ENCODE measurements around the gene SPESP1.
"Not testable (repeated sequence)": the region's sequence is repeated elsewhere in the genome, so short reads cannot be mapped to it uniquely, and the experiment has no call there.

The SPESP1 gene

DNA sequence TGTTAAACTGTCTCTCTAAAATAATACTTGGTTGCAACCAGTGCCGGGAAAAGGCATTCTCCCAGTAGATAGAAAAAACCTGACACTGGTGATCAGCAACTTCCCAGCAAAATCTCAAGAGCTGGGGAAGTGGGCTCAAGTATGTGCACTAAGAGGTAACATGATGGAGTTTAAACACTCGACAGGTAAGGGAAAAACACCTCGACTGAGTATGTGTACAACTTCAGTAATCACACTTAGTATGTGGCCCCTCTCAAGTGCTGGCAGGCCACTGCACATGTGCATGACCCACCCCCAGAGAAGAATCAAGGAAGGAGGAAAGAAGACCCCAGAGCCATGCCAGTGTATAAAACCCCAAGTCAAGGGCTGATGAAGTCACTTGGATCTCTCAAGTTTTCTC is 27.4 kb downstream of the SPESP1 start:
- intact Hi-C loops (cut with DNase I) = no loop called here
- DNase-seq = no peak

DNA sequence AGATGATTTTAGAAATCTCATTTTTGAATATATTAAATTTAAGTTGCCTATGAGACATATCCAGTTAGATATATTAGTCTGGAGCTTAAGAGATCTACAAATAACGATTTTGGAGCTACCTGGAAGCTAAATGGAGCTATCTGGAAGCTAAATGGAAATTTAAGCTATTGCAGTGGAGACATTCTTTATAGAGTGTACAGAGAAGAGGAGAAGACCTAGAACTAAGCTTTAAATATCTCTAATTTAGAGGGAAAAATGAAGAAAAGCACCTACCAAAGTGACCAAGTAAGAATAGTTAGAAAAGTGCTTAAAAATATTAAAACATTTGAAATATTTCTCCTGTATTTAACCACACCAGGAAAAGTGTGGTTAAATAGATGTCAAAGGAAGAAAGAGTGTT is 28.3 kb downstream of the SPESP1 start:
- no peak for DNase-seq
- intact Hi-C loops (cut with DNase I) = no loop called here

DNA sequence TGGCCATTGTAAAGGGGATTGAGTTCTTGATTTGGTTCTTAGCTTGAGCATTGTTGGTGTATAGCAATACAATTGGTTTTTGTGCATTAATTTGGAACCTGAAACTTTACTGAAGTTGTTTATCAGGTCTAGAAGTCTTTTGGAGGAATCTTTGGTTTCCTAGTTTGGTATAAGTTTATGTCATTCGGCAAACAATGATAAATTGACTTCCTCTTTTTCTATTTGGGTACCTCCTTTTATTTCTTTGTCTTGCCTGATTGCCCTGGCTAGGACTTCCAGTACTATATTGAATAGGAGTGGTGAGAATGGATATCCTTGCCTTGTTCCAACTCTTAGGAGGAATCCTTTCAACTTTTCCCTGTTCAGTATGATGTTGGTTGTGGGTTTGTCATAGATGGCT is 32.1 kb downstream of the SPESP1 start:
- intact Hi-C loops (cut with DNase I) = no loop called here
- DNase-seq = no peak

DNA sequence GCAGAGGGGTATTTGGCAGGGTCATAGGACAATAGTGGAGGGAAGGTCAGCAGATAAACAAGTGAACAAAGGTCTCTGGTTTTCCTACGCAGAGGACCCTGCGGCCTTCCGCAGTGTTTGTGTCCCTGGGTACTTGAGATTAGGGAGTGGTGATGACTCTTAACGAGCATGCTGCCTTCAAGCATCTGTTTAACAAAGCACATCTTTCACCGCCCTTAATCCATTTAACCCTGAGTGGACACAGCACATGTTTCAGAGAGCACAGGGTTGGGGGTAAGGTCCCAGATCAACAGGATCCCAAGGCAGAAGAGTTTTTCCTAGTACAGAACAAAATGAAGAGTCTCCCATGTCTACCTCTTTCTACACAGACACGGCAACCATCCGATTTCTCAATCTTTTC is 33.4 kb downstream of the SPESP1 start:
- intact Hi-C loops (cut with DNase I); DNase-seq: not testable (repeated sequence)

DNA sequence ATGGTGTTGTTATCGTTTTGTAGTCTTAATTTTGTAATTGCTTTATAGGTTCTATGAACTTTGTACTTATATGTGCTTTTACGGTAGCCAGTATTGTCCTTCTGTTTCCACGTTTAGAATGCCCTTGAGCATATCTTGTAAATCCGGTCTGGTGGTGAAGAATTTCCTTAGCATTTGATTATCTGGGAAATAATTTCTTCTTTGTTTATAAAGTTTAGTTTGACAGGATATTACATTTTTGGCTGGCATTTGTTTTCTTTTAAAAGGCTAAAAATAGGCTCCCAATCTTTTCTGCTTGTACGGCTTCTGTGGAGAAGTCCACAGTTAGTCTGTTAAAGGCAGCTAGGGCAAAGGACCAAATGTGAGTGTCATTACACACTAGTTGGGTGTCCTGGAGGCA is 36.7 kb downstream of the SPESP1 start:
- DNase-seq = no peak
- intact Hi-C loops (cut with DNase I) = no loop called here

DNA sequence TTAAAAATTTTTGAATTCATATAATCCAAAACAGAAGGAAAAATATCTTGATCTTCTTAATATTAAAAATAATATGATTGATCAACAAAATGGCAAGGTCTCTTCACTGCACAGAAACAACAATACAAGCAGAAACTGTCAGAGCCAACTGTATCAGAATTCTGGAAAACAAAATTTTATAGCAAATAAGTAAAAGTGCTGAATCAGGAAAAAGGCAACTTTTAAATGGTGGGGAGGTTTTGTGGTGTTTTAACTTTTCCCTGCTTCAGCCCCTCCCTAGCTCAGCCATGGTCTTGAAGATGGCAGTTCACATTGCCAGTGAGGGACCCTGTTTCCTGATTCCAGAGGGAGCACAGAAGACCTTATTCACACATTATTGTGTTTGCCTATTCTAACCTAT is 37.6 kb downstream of the SPESP1 start:
- intact Hi-C loops (cut with DNase I) = no loop called here
- DNase-seq = no peak

DNA sequence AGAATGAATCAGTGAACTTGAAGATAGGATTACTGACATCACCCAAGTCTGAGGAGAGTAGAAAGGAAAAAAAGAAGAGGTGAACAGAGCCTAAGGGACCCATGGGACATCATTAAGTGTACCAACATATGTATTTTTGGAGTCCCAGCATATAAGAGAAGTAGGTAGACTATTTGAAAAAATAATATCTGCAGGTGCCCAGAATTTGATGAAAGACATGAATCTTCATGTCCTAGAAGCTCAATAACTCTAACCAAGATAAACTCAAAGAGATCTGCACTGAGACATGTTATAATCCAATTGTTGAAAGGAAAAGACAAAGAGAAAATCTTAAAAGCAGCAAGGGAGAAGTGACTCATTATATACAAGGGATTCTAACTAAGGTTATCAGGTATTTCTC is 39.0 kb downstream of the SPESP1 start:
- no peak for DNase-seq
- intact Hi-C loops (cut with DNase I) = no loop called here

DNA sequence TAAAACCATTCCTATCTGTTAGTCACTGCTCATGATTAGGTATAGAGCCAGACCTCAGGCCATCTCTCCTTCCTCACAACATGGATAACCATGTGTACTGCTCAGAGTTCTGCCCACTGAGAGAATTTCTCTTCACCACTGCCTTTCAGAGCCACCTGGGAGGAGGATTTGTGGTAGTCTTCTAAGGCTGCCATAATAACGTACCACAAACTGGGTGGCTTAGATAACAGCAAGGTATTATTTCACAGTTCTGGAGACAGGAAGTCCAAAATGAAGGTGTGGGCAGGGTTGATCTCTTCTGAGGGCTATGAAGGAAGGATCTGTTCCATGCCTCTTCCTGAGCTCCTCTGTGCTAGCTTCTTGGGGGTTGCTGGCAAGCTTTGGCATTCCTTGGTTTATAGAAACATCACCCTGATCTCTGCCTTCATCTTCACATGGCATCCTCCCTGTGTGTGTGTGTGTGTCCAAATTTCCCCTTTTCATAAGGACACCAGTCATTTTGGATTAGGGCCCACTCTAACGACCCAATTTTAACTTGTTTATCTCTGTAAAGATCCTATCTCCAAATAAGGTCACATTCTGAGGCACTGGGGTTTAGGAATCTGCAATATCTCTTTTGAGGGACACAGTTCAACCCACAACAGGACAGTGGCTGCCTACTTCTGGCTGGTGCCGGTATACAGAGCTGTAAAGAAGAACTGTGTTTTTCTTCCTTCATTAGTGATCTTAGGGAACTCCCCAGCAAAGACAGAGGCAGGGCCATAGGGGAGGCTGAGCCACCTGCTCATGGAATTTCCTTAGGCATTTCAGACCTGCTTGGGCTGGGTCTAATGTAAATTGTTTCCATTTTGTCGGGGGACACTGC is 42.1 kb downstream of the SPESP1 start:
- no peak for DNase-seq
- intact Hi-C loops (cut with DNase I) = no loop called here

DNA sequence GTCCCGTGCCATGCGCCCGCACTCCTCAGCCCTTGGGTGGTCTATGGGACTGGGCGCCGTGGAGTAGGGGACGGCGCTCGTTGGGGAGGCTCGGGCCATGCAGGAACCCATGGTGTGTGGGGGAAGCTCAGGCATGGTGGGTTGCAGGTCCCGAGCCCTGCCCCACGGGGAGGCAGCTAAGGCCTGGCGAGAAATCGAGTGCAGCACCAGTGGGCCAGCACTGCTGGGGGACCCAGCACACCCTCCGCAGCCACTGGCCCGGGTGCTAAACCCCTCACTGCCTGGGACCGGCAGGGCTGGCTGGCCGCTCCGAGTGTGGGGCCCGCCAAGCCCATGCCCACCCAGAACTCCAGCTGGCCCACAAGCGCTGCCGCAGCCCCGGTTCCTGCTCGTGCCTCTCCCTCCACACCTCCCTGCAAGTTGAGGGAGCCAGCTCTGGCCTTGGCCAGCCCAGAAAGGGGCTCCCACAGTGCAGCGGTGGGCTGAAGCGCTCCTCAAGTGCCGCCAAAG is 45.4 kb downstream of the SPESP1 start:
- intact Hi-C loops (cut with DNase I); DNase-seq: not testable (repeated sequence)

DNA sequence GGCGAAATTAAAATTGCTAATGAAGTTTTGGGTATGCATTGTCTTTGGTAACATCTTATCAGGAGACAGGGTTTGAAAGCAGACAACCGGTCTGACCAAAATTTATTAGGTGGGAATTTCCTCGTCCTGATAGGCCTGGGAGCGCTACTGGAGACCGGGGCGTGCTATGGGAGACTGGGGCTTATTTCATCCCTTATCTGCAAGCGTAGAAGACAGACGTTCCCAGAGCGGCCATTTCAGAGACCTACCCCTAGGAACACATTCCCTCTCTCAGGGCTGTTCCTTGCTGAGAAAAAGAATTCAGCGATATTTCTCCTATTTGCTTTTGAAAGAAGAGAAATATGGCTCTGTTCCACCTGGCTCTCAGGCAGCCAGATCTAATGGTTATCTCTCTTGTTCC is 47.1 kb downstream of the SPESP1 start:
- DNase-seq; intact Hi-C loops (cut with DNase I): not testable (repeated sequence)

DNA sequence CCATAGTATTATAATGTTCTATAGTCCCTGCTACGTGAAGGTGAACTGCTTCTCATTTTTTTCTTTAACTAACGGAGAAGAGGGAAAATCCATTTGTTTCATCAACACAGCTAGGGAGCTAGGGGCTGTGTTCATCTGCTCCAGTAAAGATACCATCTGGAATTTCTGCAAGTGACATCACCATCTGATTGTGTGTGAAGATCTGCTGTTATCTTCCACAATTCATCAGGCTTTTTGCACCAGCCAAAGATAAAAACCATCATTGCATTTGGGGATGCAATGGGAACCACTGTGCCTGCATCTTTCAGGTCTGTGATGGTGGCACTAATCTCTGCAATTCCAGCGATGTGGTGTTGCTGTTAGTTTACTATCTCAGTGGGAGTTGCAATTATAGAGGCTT is 48.7 kb downstream of the SPESP1 start:
- DNase-seq = no peak

DNA sequence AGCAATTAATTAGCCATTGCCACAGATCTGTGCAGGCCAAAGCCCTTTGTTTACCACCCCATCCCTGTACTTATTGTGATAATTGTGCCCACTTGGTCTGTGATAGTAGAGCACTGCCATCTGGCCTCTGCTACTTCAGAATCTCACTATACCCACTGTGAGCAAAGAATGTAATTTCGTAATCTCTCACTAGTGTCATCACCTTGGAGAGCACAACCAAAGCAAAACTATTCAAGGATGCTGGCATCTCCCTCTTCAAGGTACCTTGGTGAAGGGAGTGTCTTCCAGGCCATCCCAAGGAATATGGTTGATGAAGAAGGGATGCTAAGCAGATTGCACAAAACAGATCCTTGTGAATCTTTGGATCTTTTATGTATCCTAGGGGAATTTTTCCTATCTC is 49.5 kb downstream of the SPESP1 start:
- DNase-seq = no peak
- intact Hi-C loops (cut with DNase I) = no loop called here

More for the DNA sequence above, 48.7 kb downstream of the SPESP1 start:
- intact Hi-C loops (cut with DNase I) = no loop called here

DNA sequence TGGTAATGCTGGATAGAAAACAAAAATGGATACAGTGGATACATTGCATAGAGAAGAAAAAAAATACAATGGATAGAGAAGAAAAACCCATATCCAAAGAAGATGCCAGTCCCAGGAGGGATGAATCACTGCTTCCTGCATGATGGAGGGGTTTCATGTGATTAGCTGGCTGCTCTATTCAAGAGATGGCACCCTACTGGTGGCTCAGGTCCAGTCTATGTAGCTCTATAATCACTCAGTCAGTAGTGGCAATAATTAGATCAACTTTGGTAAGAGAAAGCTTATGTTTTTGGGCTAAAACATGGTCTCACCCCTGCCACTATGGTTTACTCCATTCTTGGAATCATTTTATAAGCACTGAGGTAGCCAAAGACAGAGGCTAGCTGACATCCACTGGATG is 50.5 kb downstream of the SPESP1 start:
- no peak for DNase-seq
- intact Hi-C loops (cut with DNase I) = no loop called here

DNA sequence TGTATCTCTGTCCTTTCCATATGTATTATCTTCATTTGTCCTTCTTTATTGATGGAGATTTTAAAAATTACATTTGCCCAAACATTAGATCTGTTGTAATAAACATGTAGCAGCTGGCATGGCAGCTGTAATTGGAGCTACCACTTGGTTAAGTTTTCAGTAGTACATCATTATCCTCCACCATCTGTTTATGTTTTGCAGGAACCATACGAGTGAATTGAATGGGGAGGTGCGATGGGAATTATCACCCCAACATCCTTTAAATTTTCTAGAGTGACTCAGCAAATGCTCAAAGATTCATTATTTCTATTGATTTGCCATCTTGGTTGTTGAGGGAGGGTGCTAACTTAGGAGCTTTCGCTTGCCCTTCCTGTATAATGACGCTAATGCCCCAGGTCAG is 51.6 kb downstream of the SPESP1 start:
- intact Hi-C loops (cut with DNase I) = no loop called here
- DNase-seq = no peak

DNA sequence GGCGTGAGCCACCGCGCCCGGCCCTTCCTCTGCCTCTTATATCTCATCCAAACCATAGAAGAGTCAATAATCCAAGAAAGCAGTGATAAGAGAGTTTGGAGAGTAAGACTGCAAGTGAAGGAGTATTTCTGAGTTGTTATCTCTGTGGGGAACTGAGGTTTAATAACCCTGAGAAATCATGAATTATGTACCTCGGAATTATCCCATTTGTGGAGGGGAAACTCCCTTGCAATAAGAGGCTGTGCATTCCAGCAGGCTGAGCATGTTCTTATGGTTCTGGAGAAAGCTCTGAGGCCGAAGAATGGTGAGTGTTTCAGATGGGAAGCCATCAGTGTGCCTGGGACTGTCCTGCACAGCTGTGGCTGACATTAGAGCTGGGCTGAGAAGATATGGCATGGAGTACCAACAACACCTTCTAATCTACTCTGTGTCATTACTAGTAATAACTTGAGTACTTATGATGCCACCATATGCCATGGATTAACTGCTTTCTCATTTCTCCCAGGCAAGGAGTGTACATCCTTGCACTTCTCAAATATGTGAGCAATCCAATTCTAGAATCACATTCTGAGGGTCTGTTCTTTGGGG is 52.7 kb downstream of the SPESP1 start:
- DNase-seq = no peak
- intact Hi-C loops (cut with DNase I) = no loop called here

DNA sequence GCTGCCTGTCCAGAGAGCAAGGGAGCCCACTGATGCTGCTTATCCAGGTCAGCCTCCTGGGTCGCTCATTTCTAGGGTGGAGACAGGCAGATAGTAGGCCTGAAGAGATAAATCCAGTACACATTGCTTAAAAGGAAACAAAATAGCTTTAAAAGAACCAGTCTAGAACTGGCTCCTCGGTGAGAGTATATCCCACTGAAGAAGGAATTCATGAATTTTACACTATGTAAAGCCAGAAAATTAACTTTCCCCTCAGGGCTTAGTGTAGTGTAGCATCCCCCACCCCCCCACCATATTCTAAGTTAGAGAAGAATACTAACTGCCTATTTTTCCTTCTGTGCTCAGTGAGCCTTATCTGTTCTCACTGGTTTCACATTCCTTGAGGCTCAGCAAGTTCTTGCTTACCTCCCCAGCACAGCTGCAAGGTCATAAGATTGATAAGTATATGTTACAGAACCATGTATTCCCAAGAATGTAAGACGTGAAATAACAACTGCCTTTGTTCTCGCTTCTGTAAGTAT is 53.7 kb downstream of the SPESP1 start:
- intact Hi-C loops (cut with DNase I) = no loop called here
- DNase-seq = no peak

DNA sequence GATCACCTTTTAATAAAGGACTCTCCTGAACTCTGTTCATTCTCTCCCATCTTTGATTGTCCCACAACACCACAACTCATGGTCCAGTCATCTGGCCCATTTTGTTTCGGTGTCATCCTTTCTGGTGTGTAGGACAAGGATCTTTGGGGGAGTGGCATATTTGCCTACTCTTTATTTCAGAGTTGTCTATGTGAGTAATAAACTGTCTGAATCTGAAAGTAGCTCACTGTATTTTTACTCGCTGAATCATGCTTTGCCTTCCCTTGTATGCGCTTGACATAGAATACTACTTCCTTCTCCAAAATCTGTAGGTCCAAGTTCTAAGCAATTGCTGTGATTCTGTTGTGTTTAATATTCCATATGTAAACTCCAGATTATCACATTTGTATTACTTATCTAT is 54.3 kb downstream of the SPESP1 start:
- intact Hi-C loops (cut with DNase I) = no loop called here
- DNase-seq = no peak

DNA sequence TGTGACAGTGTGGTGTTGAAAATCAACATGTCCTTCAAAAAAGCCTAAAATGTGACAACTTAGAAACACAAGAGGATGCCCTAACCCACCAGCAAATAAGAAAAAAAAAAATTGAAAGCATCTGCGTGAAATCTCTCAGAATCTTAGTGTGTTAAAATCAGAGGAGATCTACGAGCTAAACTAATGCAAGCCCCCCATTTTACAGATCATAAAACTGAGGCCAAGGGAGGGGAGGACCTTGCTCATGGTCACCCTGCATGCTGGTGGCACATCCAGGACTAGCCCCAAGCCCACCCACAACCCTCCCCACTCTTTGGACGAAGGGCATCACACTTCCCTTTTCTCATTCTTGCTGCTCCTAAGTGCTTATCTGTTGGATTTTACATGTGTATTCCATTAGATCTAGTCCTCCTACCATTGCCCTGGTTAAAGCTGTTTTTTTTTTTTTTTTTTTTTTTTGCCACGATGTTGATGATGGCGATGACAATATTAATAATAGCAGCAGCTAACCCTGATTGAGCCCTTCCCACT is 55.1 kb downstream of the SPESP1 start:
- DNase-seq = no peak
- intact Hi-C loops (cut with DNase I) = no loop called here

DNA sequence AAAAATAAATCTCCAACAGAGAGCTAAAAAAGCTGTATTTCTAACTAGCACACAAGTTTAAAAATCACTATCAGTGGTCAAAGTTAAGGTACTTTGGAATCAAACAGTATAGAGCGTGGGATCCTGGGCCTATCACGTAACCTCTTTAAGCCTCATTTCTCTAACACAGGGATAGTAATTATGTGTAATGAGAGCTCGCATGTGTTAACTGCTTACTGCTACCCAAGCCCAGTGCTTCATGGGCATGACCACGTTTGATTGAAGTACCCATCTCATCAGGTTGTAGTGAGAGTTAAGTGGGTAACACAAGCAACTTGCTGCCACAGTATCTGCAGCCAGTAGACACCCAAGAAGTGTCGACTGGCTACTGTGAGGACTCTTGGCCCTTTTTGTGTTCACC is 56.0 kb downstream of the SPESP1 start:
- intact Hi-C loops (cut with DNase I) = no loop called here

DNA sequence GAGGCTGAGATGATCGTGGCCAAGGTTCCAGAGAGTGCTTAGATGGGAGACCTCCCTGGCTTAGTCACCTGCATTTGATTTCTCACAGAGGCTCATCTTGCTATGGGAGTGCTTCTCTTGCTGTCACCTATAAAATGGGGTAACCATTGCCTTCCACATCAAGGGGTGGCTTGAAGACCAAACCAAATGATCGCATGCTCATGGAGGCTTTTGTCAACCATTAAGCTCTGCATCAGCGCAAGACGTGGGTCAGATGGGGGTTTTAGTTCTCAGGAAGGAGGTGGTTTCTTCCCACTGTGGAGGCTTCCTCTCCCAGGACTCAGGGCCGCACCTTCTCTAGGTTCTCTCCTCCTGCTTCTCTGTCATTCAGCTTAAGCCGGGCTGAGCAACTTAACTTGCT is 56.8 kb downstream of the SPESP1 start:
- intact Hi-C loops (cut with DNase I) = no loop called here
- no peak for DNase-seq

More for the DNA sequence above, 56.0 kb downstream of the SPESP1 start:
- no peak for DNase-seq
